Liver (tissue), 9 donors: ENCODE data around the gene RAB34. TPM values are rescaled to one million over a fixed set of nuclear protein-coding genes. Genes with fewer than 3 reads are reported as not detected.
A peak's percentile ranks its signal among the peaks of the same experiment; 100 is the strongest.

Experiments
- DNase-seq: peaks from one replicate; pipeline ENCODE4 v3.0.0-alpha.2; 2017; ENCODE audit warnings: low spot score
- H3K27ac ChIP-seq, 2 donors: one replicate each; pipeline ENCODE4 v1.7.0; 2013; ENCODE audit warnings: inconsistent platforms in 2 of 2, low read length in 2 of 2, control low read depth in 1 of 2, low read depth in 1 of 2, mild to moderate bottlenecking in 1 of 2
- H3K27me3 ChIP-seq, 4 donors: one replicate each; pipeline versions ENCODE4 v1.6.1 to v1.7.0; 2013; ENCODE audit warnings: low read length in 3 of 4, inconsistent platforms in 1 of 4, mild to moderate bottlenecking in 1 of 4, moderate library complexity in 1 of 4; ENCODE audit not compliant: control insufficient read depth in 4 of 4, insufficient read depth in 4 of 4
- H3K36me3 ChIP-seq, 4 donors: one replicate each; pipeline versions ENCODE4 v1.6.1 to v1.7.0; 2013; ENCODE audit warnings: low read length in 3 of 4, mild to moderate bottlenecking in 3 of 4, low read depth in 1 of 4, moderate library complexity in 1 of 4; ENCODE audit not compliant: control insufficient read depth in 4 of 4, insufficient read depth in 3 of 4
- H3K4me1 ChIP-seq, 4 donors: one replicate each; pipeline versions ENCODE4 v1.6.1 to v1.7.0; 2013; ENCODE audit warnings: low read length in 3 of 4, mild to moderate bottlenecking in 3 of 4, moderate library complexity in 1 of 4; ENCODE audit not compliant: control insufficient read depth in 4 of 4, insufficient read depth in 4 of 4
- H3K4me3 ChIP-seq, 3 donors: one replicate each; pipeline versions ENCODE4 v1.6.1 to v1.7.0; 2013; ENCODE audit warnings: low read length in 3 of 3, control low read depth in 1 of 3, low read depth in 1 of 3, mild to moderate bottlenecking in 1 of 3
- H3K9ac ChIP-seq, 2 donors: one replicate each; pipeline ENCODE4 v1.7.0; 2013; ENCODE audit warnings: low read length in 2 of 2, mild to moderate bottlenecking in 2 of 2, moderate library complexity in 2 of 2, control low read depth in 1 of 2, low read depth in 1 of 2
- H3K9me3 ChIP-seq, 4 donors: one replicate each; pipeline versions ENCODE4 v1.6.1 to v1.7.0; 2013; ENCODE audit warnings: low read length in 3 of 4; ENCODE audit not compliant: control insufficient read depth in 4 of 4
- ATF3 ChIP-seq: IDR thresholded peaks from 2 replicates; pipeline ENCODE4 v1.6.1; 2016; ENCODE audit warnings: antibody characterized with exemption
- CTCF ChIP-seq: fragments of 150-350 bp; IDR thresholded peaks from 2 replicates; pipeline ENCODE4 v1.5.1; 2017; ENCODE audit warnings: improper control_type of control experiment, low read depth, low read length; ENCODE audit not compliant: missing input control
- EGR1 ChIP-seq, 2 donors: IDR thresholded peaks; 2 replicates each; pipeline ENCODE4 v1.6.1; 2016 to 2018; ENCODE audit warnings: antibody characterized with exemption in 2 of 2, low read depth in 2 of 2
- FOXA1 ChIP-seq: IDR thresholded peaks from 2 replicates; pipeline ENCODE4 v1.6.1; 2016; ENCODE audit warnings: antibody characterized with exemption
- FOXA2 ChIP-seq: IDR thresholded peaks from 2 replicates; pipeline ENCODE4 v1.6.1; 2016; ENCODE audit warnings: antibody characterized with exemption
- GABPA ChIP-seq, 2 donors: IDR thresholded peaks in 1 of 2; conservative IDR thresholded peaks in 1 of 2; 2 replicates each; pipeline ENCODE4 v1.6.1; 2016; ENCODE audit warnings: antibody characterized with exemption in 2 of 2, mild to moderate bottlenecking in 1 of 2, moderate library complexity in 1 of 2
- HNF4A ChIP-seq, 2 donors: conservative IDR thresholded peaks; 2 replicates each; pipeline ENCODE4 v1.6.1; 2016; ENCODE audit warnings: antibody characterized with exemption in 2 of 2, mild to moderate bottlenecking in 2 of 2
- HNF4G ChIP-seq: IDR thresholded peaks from 2 replicates; pipeline ENCODE4 v1.6.1; 2016; ENCODE audit warnings: antibody characterized with exemption
- JUND ChIP-seq, 2 donors: IDR thresholded peaks; 2 replicates each; pipeline ENCODE4 v1.6.1; 2016; ENCODE audit warnings: antibody characterized with exemption in 2 of 2
- MAX ChIP-seq: IDR thresholded peaks from 2 replicates; pipeline ENCODE4 v1.6.1; 2016; ENCODE audit warnings: antibody characterized with exemption
- NR2F2 ChIP-seq: IDR thresholded peaks from 2 replicates; pipeline ENCODE4 v1.6.1; 2016; ENCODE audit warnings: antibody characterized with exemption
- RAD21 ChIP-seq, 2 donors: IDR thresholded peaks; 2 replicates each; pipeline ENCODE4 v1.6.1; 2016; ENCODE audit warnings: antibody characterized with exemption in 2 of 2, mild to moderate bottlenecking in 2 of 2
- REST ChIP-seq: IDR thresholded peaks from 2 replicates; pipeline ENCODE4 v1.6.1; 2016; ENCODE audit warnings: antibody characterized with exemption, mild to moderate bottlenecking
- RXRA ChIP-seq, 2 donors: IDR thresholded peaks; 2 replicates each; pipeline ENCODE4 v1.6.1; 2017 to 2018; ENCODE audit warnings: antibody characterized with exemption in 2 of 2, mild to moderate bottlenecking in 1 of 2
- SP1 ChIP-seq: IDR thresholded peaks from 2 replicates; pipeline ENCODE4 v1.6.1; 2018; ENCODE audit warnings: antibody characterized with exemption, mild to moderate bottlenecking
- TAF1 ChIP-seq: conservative IDR thresholded peaks from 2 replicates; pipeline ENCODE4 v1.6.1; 2016; ENCODE audit warnings: antibody characterized with exemption, mild to moderate bottlenecking
- YY1 ChIP-seq: IDR thresholded peaks from 2 replicates; pipeline ENCODE4 v1.6.1; 2016; ENCODE audit warnings: antibody characterized with exemption, mild to moderate bottlenecking
- ZBTB33 ChIP-seq: IDR thresholded peaks from 2 replicates; pipeline ENCODE4 v1.6.1; 2016; ENCODE audit warnings: antibody characterized with exemption
- WGBS: extraction: QIAGEN DNeasy Blood & Tissue Kit; methylation state at CpG from one replicate; pipeline ENCODE4 v1.1.7; 2013; 5-methylcytosine and 5-hydroxymethylcytosine counted together
- polyA plus RNA-seq, 2 donors: library from polyadenylated mRNA; stranded (reverse) in 1 of 2; unstranded in 1 of 2; fragments of 200-250 nt in 1 of 2; fragments of >200 nt in 1 of 2; fragmentation: Nextera tagmentation in 1 of 2; extraction: Ambion mirVana in 1 of 2; gene quantifications; one replicate each; pipeline versions ENCODE4 v1.2.1 to v1.2.3, GENCODE V29; 2013 to 2015
- total RNA-seq, 2 donors: library from RNA; depleted of rRNA; stranded (reverse); fragments of >200 nt; gene quantifications; one replicate each; pipeline ENCODE4 v1.2.3, GENCODE V29; 2014
- donor health status: healthy.
- donor health status: healthy.
- donor health status: healthy.
- donor health status: healthy.
- donor health status: healthy.

RAB34 gene
- total and polyA plus RNA-seq, 4 donors, result 4.5 to 14.3 (median 7.6) TPM

- H3K36me3 ChIP-seq, result peaks cover 3 to 10% (median 7%) of the 10 kb centered on the region in 4 donors
- peak; percentile 59 for TF ChIP-seq YY1
- TF ChIP-seq CTCF, result no peak
- no peak for TF ChIP-seq ATF3
- no peak for TF ChIP-seq FOXA1
- TF ChIP-seq EGR1 (IDR thresholded peaks at IDR 0.05; ENCODE audit: low read depth in 2 of 2), result no peak
- TF ChIP-seq GABPA (IDR thresholded peaks at IDR 0.05 in 1 of 2, conservative IDR thresholded peaks at IDR 0.05 in 1 of 2), result peak; percentile 61 to 87
- TF ChIP-seq REST, result peak; percentile 16
- no peak for TF ChIP-seq RXRA (IDR thresholded peaks at IDR 0.05)
- no peak for TF ChIP-seq JUND (IDR thresholded peaks at IDR 0.05)
- peak; percentile 61 for TF ChIP-seq SP1
- TF ChIP-seq MAX, result peak; percentile 53
- peak; percentile 10 to 15 for TF ChIP-seq RAD21 (IDR thresholded peaks at IDR 0.05)
- TF ChIP-seq HNF4A (conservative IDR thresholded peaks at IDR 0.05), result no peak
- peak; percentile 52 for TF ChIP-seq ZBTB33
- no peak for TF ChIP-seq FOXA2
- no peak for TF ChIP-seq HNF4G
- TF ChIP-seq TAF1, result no peak
- TF ChIP-seq NR2F2, result no peak
- no peaks in the 10 kb centered on the region for H3K9me3 ChIP-seq
- under 1% methylated on average over 64 of the region's 64 CpGs for WGBS
- H3K27ac ChIP-seq, result peak within 1 kb of the TSS; percentile 97 to 99
- H3K27me3 ChIP-seq, result no peaks in the 10 kb centered on the region
- peak within 1 kb of the TSS; percentile 79 to 92 for H3K9ac ChIP-seq
- H3K4me1 ChIP-seq, result peaks cover 0 to 32% (median 19%) of the 10 kb centered on the region in 4 donors
- H3K4me3 ChIP-seq, result peak within 1 kb of the TSS; percentile 59 to 70 (median 61)
- peak; percentile 99 for DNase-seq
Observed at GRCh38 chr17:28728364-28729200, 10.9 kb upstream of the RAB34 start, which contains the start of gene NEK8. Gene NEK8, plus strand, starts transcription at chr17:28728788. Its CDS starts 26 bp downstream, at chr17:28728814.
